ENCODE data around the gene PPP1R8. TPM values are rescaled to one million over a fixed set of nuclear protein-coding genes. Genes with fewer than 3 reads are reported as not detected.

The PPP1R8 gene
- total and polyA plus RNA-seq, 10 of the 15 experiments (the other 5 are each of a cell fraction or from before 2014, with no cell fraction given): 10.2 to 77.0 (median 53.0) TPM

DNA sequence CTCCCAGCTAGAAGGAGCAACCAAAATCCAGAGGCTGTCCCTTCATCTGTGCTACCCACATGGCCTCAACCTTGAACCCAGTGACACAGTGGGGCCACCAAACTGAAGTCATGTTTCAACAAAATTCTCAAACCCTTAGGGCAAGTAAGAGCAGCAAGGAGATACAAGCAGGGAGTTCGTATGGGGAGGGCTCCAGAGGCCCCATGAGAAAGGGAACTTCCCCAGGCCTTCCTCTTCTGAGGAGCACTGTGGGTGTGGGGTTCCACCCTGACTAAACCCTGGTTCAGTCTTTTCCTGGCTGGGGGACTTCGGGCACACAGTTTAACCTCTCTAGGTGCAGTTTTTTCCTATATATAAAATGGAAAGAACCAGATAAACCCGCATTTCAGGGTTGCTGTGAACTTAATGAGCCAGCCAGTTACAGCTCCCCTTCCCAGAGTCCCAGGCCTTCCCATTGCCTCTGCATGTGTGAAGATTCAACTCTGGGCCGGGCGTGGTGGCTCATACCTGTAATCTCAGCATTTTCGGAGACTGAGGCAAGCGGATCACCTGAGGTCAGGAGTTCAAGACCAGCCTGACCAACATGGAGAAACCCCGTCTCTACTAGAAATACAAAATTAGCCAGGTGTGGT, 33.8 kb downstream of the PPP1R8 start (continued):
- TF ChIP-seq MLLT1 (IDR thresholded peaks at IDR 0.05): no peak
- TF ChIP-seq ELK1 (IDR thresholded peaks at IDR 0.05; ENCODE audit: low read depth, low read length): no peak
- TF ChIP-seq ZBED1 (IDR thresholded peaks at IDR 0.05; ENCODE audit: borderline replicate concordance): no peak
- peak; percentile 61 for TF ChIP-seq EED (IDR thresholded peaks at IDR 0.05; ENCODE audit: low read depth)
- TF ChIP-seq, protein P1, sequence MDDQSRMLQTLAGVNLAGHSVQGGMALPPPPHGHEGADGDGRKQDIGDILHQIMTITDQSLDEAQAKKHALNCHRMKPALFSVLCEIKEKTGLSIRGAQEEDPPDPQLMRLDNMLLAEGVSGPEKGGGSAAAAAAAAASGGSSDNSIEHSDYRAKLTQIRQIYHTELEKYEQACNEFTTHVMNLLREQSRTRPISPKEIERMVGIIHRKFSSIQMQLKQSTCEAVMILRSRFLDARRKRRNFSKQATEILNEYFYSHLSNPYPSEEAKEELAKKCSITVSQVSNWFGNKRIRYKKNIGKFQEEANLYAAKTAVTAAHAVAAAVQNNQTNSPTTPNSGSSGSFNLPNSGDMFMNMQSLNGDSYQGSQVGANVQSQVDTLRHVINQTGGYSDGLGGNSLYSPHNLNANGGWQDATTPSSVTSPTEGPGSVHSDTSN (IDR thresholded peaks at IDR 0.05; ENCODE audit: insufficient replicate concordance, low read depth, low read length): no peak
- no peak for TF ChIP-seq MTA2 (IDR thresholded peaks at IDR 0.05; ENCODE audit: low read depth)
- TF ChIP-seq, protein P2, sequence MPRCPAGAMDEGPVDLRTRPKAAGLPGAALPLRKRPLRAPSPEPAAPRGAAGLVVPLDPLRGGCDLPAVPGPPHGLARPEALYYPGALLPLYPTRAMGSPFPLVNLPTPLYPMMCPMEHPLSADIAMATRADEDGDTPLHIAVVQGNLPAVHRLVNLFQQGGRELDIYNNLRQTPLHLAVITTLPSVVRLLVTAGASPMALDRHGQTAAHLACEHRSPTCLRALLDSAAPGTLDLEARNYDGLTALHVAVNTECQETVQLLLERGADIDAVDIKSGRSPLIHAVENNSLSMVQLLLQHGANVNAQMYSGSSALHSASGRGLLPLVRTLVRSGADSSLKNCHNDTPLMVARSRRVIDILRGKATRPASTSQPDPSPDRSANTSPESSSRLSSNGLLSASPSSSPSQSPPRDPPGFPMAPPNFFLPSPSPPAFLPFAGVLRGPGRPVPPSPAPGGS (IDR thresholded peaks at IDR 0.05; ENCODE audit: borderline replicate concordance, insufficient read depth, low read depth, low read length, poor library complexity, severe bottlenecking): no peak
- TF ChIP-seq, protein P3, sequence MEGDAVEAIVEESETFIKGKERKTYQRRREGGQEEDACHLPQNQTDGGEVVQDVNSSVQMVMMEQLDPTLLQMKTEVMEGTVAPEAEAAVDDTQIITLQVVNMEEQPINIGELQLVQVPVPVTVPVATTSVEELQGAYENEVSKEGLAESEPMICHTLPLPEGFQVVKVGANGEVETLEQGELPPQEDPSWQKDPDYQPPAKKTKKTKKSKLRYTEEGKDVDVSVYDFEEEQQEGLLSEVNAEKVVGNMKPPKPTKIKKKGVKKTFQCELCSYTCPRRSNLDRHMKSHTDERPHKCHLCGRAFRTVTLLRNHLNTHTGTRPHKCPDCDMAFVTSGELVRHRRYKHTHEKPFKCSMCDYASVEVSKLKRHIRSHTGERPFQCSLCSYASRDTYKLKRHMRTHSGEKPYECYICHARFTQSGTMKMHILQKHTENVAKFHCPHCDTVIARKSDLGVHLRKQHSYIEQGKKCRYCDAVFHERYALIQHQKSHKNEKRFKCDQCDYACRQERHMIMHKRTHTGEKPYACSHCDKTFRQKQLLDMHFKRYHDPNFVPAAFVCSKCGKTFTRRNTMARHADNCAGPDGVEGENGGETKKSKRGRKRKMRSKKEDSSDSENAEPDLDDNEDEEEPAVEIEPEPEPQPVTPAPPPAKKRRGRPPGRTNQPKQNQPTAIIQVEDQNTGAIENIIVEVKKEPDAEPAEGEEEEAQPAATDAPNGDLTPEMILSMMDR (IDR thresholded peaks at IDR 0.05 in 2 of 3, conservative IDR thresholded peaks at IDR 0.05 in 1 of 3; ENCODE audit: control insufficient read depth in 2 of 3, extremely low read depth in 1 of 3, insufficient read depth in 1 of 3, low read depth in 3 of 3, low read length in 3 of 3): no peak
- TF ChIP-seq, protein P4, sequence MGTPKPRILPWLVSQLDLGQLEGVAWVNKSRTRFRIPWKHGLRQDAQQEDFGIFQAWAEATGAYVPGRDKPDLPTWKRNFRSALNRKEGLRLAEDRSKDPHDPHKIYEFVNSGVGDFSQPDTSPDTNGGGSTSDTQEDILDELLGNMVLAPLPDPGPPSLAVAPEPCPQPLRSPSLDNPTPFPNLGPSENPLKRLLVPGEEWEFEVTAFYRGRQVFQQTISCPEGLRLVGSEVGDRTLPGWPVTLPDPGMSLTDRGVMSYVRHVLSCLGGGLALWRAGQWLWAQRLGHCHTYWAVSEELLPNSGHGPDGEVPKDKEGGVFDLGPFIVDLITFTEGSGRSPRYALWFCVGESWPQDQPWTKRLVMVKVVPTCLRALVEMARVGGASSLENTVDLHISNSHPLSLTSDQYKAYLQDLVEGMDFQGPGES (IDR thresholded peaks at IDR 0.05): no peak
- no peak for TF ChIP-seq CBX3 (IDR thresholded peaks at IDR 0.05; ENCODE audit: borderline replicate concordance, low read depth)
- TF ChIP-seq NBN (IDR thresholded peaks at IDR 0.05): 0 out of 2 replicates have a peak, but pooled peaks have one; percentile 25
- TF ChIP-seq ZNF217 (IDR thresholded peaks at IDR 0.05): no peak
- no peak for TF ChIP-seq CHD4 (IDR thresholded peaks at IDR 0.05)
- TF ChIP-seq NR2C1 (IDR thresholded peaks at IDR 0.05): no peak
- TF ChIP-seq PAX8 (IDR thresholded peaks at IDR 0.05): no peak
- TF ChIP-seq SMARCA5 (IDR thresholded peaks at IDR 0.05): no peak
- no peak for TF ChIP-seq CHD2 (IDR thresholded peaks at IDR 0.05; ENCODE audit: borderline replicate concordance, low read depth, low read length)
- peak; percentile 57; the same call in 1 of the 2 replicates for TF ChIP-seq RELB (IDR thresholded peaks at IDR 0.05; ENCODE audit: low read depth)
- no peak for TF ChIP-seq ZNF24 (IDR thresholded peaks at IDR 0.05)
- TF ChIP-seq GABPA (IDR thresholded peaks at IDR 0.05; ENCODE audit: low read depth): no peak
- no peak for TF ChIP-seq POLR2A (IDR thresholded peaks at IDR 0.05; ENCODE audit: low read depth, low read length)
